Measurements from ENCODE around the gene C1QL2.
A peak's percentile ranks its signal among the peaks of the same experiment; 100 is the strongest.

Gene C1QL2

DNA sequence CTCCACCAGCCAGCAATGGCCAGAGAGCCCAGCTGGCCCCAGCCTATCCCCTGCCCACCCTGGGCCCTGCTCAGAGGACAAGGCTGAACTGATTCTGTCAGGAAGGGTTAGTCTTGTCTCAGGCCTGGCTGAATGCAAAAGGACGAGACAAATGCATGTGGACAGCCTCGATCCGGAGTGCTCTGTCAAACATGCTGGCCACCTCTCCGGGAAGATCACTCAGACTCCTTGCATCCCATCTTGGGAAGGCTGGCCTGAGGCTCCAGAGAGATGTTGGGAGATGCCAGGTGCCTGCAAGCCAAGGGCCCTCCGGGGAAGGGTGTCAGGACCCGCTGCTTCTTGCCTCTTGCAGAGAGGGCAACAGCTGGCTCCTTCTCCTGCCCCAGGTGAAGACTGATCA lies 20.2 kb upstream of the C1QL2 start:
- no peak for DNase-seq

DNA sequence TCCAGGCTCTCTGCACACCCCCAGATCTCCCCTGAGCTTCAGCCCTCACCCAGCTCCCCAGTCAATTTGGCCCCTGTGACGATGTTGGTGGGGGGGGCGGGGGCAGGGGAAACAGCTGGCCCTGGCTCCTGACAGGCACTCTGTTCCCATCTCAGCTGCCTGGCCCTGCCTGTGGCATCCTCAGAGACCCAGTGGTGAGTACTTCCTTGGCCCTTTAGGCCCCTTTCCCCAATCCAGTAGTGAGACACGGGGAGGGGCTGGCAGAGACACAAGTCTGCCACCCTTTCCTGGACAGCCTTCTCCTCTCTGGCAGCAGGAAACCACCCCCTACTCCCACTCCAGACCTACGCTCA lies 19.3 kb upstream of the C1QL2 start:
- DNase-seq = no peak

DNA sequence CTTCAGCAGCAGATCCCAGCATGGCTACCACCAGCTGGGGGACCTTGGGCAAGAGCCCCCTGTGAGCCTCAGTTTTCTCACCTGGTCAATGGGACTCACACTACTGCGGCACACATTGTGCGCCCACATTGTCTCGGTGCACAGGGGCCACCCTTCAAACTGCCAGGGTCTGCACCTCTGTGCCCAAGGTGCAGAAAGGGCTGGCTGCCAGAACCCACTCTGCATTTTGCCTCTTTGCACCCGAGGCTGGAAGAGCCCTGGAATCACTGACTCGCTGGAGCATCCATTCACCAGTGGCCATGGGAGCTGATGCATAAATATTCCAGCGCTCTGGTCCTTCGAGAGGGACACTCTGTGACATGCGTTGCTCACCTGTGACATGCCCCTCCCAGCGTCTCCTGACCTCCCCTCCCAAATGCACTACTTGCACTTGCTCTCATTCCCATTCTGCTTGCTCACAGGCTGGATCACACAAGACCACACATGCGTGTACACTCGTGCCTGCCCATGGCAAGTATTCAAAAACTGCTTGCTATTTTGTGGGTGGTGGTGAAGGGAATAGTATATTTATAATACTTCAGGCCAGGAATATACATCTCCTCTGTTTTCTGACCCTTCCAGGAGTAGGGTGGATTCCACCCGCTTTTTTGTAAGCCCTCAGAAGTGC lies 18.8 kb upstream of the C1QL2 start:
- no peak for DNase-seq

DNA sequence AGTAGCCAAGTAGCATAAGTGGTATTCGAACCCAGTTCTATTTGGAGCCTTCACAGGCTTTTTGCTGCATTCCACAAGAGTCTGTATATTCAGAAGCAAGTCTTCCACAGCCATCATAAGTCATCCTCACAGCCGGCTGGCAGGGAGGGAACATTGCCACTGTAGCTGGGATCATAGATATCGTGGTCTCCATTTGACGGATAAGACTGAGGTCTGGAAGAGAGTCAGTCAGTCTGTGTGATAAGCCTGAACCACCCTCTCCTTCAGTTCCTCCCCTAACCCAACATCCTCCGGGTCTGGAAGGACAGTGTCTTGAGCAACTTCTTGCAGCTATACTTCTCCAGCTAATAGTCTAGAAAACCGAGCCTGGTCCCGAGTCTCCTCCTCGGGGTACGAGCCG lies 17.0 kb upstream of the C1QL2 start:
- DNase-seq = no peak

DNA sequence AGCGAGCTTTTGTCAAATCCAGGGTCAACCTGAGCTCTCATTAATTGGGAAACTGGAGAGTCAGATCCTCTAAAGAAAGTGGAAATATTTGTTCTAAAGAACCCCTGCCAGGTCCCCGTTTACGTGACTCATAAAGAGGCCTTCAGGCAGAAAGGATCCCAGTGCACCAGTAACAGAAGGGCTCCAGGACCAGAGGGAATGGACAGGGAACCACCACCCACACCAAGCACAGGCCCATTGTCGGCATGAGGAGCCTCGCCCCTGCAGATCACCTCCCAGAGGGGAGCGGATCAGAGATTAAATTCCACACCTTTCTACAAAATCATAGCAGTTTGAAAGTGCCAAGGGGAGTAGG lies 16.4 kb upstream of the C1QL2 start:
- no peak for DNase-seq

DNA sequence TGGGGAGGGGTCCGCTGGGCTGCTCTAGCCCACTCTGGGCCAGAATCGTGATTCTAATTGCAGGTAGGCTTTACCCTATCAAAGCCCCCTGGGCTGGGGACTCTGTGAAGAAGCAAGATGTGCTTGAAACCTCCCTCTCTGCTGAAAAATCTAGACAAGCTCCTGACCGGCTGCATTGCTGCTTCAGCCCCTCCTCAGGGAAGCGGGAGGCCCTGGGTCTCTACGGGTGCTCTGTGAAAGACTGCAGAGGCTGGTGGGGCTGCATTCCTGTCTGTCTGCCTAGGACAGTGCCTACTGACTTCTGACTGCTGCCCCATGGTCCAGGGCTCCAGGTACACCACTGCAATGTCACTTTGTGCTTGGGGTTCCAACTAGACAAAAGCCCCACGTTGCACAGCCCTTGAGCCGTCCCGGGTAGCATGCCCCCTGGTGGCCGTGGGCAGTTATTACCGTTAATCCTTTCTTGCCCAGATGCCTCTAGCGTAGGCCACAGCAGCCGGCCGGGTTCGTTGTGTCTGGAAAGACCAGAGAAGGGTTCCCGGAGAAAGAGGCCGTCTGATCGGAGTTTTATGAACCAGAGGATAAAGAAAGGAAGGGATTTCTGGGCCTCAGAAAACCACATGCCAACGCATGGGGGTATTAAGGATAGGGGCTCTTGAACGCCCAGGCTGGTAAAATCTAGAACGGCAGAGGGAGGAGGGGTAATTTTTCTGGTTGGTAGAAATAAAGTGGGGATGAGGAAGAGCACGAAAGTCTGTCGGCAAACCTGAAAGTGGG lies 15.9 kb upstream of the C1QL2 start:
- DNase-seq = peak; percentile 60

DNA sequence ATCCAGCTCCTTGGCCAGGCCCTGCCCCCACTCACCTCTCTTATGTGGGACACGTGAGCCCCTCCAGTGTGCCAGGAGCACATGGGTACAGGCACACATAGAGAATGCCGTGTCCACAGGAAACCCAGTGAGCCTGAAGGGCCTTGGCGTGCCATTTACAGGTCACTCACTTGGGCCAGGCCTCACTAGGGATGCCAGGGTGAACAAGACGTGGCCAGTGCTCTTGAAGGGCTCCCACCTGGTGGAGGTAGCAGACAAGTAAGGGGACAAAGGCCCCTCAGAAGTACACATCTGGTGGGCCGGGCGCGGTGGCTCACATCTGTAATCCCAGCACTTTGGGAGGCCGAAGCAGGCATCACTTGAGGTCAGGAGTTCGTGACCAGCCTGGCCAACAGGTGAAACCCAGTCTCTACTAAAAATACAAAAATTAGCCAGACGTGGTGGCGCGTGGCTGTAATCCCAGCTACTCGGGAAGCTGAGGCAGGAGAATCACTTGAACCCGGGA lies 15.1 kb upstream of the C1QL2 start:
- DNase-seq = no peak

DNA sequence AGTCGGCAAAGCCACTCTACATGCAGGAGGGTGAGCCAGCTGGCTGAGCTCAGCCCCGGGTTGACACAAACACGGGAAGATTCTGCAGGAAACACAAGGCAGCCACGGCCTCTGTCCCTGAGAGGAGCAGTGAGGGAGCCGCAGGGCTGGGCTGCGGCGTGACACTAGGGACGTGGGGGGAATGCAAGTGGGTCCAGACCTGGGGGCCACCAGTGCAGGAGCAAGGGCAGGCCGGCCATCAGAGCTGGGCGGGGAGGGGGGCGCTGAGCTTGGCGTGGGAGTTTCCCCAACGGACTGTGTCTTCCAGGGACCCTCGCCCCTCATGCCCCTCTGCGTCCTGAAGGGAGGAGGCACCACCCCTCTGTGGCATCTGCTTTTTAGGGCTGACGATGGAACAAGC lies 12.0 kb upstream of the C1QL2 start:
- DNase-seq = no peak

DNA sequence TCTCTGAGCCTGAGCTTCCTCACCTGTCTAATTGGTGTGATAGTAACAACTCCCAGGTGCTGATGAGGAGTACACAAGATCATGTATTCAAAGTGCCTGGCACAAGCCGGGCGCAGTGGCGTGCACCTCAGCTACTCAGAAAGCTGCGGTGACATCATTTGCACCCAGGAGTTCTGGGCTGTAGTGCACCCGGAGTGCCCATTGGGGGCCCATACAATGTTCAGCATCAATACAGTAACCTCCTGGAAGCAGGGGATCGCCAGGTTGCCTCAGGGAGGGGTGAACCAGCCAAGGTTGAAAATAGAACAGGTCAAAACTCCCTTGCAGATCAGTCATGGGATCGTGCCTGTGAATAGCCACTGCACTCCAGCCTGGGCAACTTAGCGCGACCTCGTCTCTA lies 11.2 kb upstream of the C1QL2 start:
- DNase-seq = no peak

DNA sequence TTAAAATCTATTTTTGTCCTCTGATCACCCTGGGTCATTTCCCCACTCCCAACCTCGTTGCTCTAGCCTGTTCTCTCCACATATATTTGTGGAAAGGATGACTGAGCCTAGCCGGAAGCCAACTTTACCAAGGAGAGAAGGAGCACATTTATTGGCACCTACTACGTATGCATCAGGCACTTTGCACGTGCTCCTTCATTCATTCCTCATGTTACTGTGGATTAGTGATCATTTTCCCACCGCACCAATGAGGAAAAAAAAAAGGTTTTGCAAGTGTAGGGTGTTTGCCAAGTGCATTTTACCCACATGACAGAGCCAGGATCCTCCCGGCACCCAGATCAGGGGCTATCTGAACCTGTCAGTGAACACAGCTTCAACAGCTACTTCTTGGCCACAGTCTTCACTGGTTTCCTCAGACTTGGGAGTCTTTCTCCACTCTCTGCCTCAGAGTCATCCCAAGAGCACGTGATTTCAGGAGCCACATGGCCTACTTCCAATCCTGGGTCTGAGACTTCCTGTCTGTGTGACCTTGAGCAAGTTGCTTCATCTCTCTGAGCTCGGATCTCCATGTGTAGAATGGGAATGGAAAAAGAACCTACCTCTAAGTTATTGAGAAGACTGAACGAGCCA lies 1.9 kb upstream of the C1QL2 start:
- DNase-seq = no peak

DNA sequence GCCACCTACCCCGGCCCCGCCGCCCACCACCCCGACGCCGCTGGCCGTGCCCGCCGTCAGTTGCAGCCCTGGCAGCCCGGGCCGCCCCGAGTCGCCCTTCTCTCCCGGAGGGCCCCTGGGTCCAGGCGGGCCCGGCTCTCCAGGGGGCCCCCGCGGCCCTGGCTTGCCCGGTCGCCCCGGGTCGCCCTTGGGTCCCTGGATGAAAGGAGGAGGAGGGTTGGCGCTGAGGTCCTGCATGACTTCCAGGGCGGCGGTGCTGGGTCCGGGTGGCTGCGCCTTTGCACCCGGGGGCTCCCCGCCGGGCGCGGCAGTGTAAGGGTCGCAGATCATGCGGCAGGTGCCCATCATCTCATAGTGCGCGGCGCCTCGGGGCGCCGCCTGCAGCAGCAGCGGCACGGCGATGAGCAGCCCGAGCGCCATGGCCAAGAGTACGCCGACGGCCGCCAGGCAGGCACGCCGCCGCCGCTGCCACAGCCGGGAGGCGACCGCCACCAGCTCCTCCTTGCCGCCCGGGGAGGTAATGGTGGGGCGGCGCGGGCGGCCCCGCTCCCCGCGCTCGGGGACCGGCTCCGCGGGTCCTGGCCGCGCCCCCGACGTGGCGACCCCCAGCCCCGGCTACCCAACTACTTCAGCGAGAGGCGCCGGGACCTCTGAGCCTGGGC lies 570 bp downstream of the C1QL2 start:
- no peak for DNase-seq

DNA sequence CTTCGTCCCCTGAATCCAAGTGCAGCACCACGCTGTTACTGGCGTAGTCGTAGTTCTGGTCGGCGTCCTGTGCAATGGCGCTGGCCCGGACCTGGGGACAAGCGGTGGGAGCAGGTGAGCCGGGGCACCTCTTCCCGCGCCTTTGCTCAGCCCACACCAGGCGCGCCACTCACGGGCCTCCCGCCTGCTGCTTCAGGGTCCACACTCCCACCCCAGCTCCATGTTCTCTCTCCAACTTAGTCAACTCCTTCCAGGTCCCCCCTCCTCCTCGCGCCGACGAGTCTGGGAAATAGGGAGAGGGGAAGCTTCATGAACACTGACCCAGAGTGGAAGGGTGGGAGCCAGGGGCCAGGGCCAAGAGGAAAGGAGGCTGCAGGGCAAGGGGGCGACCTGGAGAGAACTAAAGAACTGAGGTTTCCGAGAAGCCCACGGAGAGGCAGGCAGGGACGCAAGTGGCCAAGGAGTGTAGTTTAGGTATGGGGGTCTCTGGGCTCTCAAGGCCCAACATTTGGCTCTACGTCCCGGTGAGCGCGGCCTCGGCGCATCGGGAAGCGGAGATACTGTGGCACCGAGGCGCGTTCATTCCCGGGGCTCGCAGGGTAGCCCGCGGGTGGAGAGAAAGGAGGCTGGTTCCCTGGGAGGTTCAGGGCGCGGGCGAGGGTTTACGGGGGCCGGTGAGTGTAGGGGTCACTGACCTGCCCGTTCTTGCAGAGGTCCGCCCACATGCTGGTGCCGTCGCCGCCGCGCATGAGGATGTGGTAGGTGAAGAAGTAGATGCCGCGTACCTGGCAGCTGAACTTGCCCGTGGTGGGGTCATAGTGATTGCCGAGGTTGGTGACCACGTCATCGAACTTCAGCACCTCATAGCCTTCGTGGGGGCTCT lies 1.4 kb downstream of the C1QL2 start:
- DNase-seq = no peak

DNA sequence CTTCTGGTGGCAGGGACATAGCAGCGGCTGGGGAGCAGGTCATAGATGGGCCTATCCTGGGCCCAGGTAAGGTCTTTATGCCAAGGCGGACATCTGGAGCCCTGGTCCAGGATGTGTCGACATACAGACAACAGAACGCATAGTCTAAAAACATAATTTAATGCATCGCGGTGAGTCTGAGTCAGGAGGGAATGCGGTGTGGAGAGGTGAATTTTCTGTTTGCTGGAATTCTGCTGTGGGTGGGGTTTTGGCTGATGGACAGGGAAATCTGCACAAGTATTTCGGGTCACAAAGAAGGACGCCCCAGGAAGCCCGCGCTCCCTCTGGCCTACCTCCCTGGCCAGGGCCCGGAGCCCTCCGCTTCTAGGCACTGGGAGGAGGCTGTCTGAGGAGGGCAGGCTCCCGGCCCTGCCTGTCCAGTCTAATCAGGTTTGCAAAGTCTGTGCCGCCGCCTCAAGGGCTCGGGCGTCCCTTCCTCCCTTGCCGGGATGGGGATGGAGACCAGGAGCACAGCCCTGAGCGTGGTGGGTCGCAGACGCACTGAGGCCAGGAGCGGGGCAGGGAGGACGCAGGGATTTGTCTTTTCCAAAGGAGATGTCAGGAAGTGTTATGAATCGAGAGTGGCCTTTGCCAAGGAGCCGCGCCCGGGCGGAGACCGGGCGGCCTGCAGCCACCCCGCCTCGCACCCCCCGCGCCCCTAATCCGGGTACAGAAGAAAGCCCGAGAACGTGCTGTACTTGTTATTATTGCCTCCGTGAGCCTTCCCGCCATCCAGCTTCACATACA lies 2.3 kb downstream of the C1QL2 start:
- no peak for DNase-seq

DNA sequence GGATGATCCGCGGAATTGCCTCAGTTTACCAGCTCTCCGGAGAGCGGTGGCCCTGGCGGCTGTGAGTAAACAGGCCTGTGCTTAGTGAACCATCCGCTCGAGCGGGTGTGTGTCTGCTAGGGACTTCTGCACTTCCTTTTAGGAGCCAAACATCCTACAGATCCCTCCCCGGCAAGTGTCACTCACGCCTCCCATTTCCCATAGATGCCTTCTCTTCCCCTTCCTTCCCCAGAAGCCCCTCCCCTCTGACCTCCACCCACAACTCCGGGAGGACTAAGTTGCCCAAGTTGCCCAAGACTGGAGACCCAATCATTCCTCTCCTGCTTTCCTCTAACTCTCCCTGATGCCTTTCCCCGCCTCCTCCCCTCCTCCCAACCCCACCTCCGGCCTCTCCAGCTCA lies 2.9 kb downstream of the C1QL2 start:
- no peak for DNase-seq

DNA sequence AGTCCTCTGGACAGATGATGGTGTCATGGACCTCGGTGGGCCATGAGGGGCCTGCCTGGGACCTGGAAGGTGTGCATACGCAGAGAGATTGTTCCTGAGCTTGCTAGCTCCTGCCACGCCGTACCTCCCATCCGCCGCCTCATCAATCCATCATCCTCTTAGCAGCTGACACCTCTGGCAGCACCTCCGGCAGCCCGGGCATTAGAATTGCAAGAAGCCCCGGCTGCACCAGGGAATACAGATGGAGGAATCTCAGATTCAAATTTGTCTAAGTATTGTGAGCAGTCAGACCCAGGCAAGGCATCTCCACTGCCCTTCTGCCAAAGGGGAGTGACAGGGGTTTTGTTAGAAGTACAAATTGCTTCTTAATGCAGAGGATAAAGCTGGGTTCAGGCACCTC lies 4.5 kb downstream of the C1QL2 start:
- no peak for DNase-seq

DNA sequence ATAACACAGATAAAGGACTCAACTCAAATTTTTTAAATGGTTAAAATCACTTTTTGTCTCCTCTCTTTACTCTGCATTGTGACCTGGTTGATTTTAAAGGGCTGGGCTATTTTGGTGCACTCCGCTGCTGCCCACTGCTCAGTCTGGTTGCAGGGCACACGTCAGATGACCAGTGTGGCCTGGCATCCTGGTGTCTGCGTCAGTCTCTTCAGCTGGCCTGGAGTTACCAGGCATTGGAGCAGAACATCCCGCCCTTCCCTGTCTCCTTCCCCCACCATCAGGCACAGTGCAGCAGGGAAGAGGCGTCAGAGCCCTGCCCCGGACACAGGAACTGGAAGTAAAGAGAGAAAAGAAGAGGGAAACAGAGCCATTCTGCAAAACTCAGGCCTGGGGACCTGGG lies 8.9 kb downstream of the C1QL2 start:
- no peak for DNase-seq

DNA sequence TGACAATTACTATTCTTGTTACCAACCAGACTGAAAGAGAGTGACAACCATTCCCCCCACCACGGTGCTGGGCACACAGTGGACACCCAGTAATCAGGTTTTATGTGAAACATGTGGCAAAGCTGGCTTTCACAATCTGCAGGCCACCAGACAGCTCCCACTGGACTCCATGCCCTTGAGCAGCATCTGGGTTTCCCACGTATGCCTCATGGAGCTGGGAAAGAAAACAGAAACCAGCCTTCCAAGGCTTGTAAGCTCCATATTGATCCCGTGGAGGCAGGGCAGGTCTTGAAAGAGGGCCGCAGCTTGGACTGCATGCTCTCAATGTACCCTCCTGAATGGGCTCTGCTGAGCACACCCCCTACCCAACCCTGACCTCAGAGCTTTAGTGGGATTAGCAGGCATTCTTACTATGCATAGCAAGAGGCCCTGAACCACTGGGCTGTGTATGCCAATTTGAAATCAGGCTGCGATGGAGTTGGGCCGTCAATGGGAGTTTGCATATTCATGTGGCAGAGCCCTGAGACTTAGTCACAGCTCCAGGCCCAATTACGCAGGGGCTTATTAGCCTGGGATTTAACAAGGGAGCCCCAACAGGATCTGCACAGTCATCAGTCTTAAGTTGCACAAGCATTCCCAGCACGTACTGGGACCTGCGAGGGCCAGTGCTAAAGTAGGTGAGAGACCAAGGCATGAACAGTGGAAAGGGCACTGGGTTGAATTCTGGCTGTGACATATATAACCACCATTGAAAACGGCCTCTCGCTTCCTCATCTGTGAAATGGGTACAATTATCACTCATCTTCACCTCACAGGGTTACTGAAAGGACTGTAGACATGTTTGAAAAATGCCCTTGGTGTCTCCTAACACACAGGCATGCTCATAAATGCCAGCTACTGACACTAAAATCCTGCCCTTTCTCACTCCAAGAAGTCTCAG lies 10.5 kb downstream of the C1QL2 start:
- DNase-seq = no peak

DNA sequence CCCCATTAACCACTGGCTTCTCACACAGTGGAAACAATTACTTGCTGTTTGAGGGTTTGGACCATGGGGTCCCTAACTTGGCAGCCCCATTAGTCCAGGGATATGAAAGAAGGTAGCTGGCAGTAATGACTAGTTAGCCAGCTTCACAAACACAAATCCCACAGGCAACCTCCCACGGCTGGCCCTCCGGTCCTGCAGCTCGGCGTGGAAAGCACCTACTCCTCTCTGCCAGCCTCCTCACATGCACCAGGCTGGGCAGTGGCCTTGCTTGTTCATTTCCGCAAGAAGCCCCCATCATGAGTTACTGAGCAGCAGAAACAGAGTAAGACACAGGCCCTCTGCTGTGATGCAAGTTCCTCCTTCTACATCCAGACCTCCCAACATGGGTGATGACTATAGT lies 13.7 kb downstream of the C1QL2 start:
- DNase-seq = no peak

DNA sequence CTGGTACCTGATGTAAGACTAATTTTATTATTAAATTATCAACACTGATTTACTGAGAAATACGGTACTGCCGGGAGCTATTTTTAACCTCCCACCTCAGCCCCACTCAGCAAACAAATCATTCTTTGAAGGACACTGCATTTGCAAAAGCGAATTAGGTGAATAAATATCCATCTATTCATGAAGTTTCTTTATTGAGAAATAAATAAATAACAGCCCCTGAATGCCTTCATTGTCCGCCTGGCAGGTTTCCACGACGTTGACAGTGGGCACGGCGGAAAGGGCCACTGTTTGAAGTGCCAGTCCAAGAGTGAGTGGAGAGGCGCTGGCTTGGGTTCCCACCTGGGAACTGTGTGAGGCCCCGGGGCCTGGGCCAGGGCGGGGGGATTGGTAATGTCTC lies 15.7 kb downstream of the C1QL2 start:
- DNase-seq = no peak

DNA sequence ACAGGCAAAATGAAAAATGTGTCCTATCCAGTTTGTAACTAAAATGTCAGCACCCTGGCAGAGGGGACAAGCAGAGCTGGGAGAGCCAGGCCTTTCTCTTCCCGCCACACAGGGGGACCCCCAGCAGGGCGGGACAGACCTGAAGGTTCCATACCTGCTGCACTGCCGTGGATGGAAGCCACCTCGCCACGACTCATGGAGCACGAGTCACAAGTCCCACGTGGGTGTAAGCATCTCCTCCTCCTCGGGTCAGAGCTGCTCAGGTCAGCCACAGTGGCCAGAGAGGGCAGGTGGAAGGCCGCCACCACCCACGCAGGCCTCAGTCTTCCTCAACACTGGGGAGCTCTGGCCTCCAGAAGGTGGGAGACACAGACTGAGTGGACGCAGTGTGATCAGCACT lies 21.0 kb downstream of the C1QL2 start:
- no peak for DNase-seq

DNA sequence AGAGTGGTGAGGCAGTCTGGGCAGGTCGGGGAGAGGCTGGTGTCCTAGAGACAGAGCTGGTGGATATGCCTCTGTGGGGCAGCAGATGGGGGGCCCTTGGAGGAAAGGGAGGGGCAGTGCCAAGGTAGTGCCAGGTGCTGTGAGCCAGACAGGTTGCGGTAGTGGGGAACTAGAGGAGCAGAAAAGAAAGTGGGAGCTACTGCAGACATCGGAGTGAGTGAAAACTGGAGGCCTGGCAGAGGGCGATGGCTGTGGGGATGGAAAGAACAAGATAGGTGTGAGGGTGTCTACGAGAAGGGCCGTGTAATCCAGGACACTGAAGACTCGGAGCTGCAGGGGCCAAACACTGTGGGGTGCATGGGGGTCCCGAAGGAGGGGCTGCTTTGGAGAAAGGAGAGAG lies 21.7 kb downstream of the C1QL2 start:
- no peak for DNase-seq
